ENCODE data around the gene NECAB3.

DNA sequence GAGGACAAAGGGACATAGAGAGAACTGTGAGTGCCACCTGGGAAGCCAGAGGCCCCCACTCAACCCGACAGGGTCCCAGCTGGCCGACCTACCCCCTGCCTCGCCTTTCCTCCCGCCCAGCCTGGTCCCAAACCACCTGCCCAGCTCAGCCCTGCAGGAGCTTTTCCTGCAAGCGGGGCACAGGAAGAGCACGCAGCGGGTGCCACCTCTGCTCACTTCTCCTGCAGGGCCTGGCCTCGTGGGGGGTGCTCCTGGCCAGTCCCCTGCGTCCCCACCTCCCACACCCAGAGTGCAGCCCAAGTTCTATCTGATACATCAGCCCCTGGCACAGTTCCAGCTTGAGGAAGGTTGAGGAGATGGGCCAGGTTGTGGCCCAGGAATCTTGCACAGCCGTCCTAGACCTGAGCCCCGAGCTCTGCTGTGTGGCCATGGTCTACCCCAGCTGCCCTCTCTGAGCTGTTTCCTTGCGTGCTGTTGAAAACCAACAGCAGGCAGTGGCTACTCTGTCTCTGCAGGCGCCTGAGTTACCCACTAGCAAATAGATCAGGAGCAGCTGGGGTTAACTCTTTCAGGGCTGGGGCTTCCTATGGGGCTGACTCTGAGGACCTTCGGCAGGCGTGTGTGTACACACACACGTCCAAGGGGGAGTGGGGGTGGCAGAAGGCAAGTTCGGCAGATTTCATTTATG, 1.7 kb downstream of the NECAB3 start:
- TF ChIP-seq POLR2AphosphoS5 (IDR thresholded peaks at IDR 0.05; ENCODE audit: low read depth, low read length) (no peak), TCF7L2 (IDR thresholded peaks at IDR 0.05; ENCODE audit: low read depth, low read length) (no peak), SIN3A (IDR thresholded peaks at IDR 0.05; ENCODE audit: borderline replicate concordance, insufficient read depth, low read depth, low read length) (no peak)
- TF ChIP-seq, protein P1, sequence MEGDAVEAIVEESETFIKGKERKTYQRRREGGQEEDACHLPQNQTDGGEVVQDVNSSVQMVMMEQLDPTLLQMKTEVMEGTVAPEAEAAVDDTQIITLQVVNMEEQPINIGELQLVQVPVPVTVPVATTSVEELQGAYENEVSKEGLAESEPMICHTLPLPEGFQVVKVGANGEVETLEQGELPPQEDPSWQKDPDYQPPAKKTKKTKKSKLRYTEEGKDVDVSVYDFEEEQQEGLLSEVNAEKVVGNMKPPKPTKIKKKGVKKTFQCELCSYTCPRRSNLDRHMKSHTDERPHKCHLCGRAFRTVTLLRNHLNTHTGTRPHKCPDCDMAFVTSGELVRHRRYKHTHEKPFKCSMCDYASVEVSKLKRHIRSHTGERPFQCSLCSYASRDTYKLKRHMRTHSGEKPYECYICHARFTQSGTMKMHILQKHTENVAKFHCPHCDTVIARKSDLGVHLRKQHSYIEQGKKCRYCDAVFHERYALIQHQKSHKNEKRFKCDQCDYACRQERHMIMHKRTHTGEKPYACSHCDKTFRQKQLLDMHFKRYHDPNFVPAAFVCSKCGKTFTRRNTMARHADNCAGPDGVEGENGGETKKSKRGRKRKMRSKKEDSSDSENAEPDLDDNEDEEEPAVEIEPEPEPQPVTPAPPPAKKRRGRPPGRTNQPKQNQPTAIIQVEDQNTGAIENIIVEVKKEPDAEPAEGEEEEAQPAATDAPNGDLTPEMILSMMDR (IDR thresholded peaks at IDR 0.05): no peak
- TF ChIP-seq, protein P2, sequence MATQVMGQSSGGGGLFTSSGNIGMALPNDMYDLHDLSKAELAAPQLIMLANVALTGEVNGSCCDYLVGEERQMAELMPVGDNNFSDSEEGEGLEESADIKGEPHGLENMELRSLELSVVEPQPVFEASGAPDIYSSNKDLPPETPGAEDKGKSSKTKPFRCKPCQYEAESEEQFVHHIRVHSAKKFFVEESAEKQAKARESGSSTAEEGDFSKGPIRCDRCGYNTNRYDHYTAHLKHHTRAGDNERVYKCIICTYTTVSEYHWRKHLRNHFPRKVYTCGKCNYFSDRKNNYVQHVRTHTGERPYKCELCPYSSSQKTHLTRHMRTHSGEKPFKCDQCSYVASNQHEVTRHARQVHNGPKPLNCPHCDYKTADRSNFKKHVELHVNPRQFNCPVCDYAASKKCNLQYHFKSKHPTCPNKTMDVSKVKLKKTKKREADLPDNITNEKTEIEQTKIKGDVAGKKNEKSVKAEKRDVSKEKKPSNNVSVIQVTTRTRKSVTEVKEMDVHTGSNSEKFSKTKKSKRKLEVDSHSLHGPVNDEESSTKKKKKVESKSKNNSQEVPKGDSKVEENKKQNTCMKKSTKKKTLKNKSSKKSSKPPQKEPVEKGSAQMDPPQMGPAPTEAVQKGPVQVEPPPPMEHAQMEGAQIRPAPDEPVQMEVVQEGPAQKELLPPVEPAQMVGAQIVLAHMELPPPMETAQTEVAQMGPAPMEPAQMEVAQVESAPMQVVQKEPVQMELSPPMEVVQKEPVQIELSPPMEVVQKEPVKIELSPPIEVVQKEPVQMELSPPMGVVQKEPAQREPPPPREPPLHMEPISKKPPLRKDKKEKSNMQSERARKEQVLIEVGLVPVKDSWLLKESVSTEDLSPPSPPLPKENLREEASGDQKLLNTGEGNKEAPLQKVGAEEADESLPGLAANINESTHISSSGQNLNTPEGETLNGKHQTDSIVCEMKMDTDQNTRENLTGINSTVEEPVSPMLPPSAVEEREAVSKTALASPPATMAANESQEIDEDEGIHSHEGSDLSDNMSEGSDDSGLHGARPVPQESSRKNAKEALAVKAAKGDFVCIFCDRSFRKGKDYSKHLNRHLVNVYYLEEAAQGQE (IDR thresholded peaks at IDR 0.05; ENCODE audit: insufficient read depth in 1 of 2, low read depth in 2 of 2, low read length in 1 of 2): no peak

All from Panc1 (cell line).